Activated naive CD8-positive, alpha-beta T cell (primary cell): Measurements from ENCODE around the gene ARHGEF10L.

Experiments used
- H3K27ac Mint-ChIP-seq: one replicate; pipeline ENCODE4 v1.8.0; 2021; ENCODE audit warnings: mixed read lengths
- H3K27me3 Mint-ChIP-seq: one replicate; pipeline ENCODE4 v1.8.0; 2021; ENCODE audit warnings: mixed read lengths
- H3K36me3 Mint-ChIP-seq: one replicate; pipeline ENCODE4 v1.8.0; 2021; ENCODE audit warnings: mixed read lengths
- H3K4me1 Mint-ChIP-seq: one replicate; pipeline ENCODE4 v1.8.0; 2021; ENCODE audit warnings: low read depth, mixed read lengths
- H3K4me3 Mint-ChIP-seq: one replicate; pipeline ENCODE4 v1.8.0; 2021; ENCODE audit warnings: mild to moderate bottlenecking, mixed read lengths
- H3K9me3 Mint-ChIP-seq: one replicate; pipeline ENCODE4 v1.8.0; 2021; ENCODE audit warnings: low read depth, mixed read lengths

Gene ARHGEF10L

DNA sequence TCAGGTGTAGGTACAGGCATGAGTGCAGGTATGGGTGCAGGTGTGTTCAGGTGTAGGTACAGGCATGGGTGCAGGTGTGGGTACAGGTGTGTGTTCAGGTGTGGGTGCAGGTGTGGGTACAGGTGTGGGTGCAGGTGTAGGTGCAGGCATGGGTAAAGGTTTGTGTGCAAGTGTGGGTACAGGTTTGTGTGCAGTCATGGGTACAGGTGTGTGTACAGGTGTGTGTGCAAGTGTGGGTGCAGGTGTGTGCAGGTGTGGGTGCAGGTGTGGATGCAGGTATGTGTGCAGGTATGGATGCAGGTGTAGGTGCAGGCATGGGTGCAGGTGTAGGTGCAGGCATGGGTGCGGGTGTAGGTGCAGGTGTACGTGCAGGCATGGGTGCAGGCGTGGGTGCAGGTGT is 136.2 kb downstream of the ARHGEF10L start:
- Mint-ChIP-seq H3K27me3 (peaks cover 1% of the 10 kb centered on the region), H3K9me3 (no peaks in the 10 kb centered on the region), H3K36me3 (no peaks in the 10 kb centered on the region), H3K27ac (no peak overlapping the region), H3K4me1 (no peaks in the 10 kb centered on the region), H3K4me3 (no peak overlapping the region)

GRCh38 chr1:17676387-17677060 is 137.0 kb downstream of the ARHGEF10L start:
- H3K36me3 Mint-ChIP-seq = no peaks in the 10 kb centered on the region
- H3K27ac Mint-ChIP-seq = no peak overlapping the region
- peaks cover 1% of the 10 kb centered on the region for H3K27me3 Mint-ChIP-seq
- no peaks in the 10 kb centered on the region for H3K9me3 Mint-ChIP-seq
- no peaks in the 10 kb centered on the region for H3K4me1 Mint-ChIP-seq
- no peak overlapping the region for H3K4me3 Mint-ChIP-seq

GRCh38 chr1:17678011-17678410 is 138.5 kb downstream of the ARHGEF10L start:
- Mint-ChIP-seq H3K36me3 (no peaks in the 10 kb centered on the region), H3K27me3 (peaks cover 1% of the 10 kb centered on the region), H3K4me1 (no peaks in the 10 kb centered on the region), H3K27ac (no peak overlapping the region), H3K4me3 (no peak overlapping the region), H3K9me3 (no peaks in the 10 kb centered on the region)

- Mint-ChIP-seq H3K27ac (no peak overlapping the region), H3K27me3 (no peaks in the 10 kb centered on the region), H3K4me1 (no peaks in the 10 kb centered on the region), H3K9me3 (no peaks in the 10 kb centered on the region), H3K4me3 (no peak overlapping the region), H3K36me3 (no peaks in the 10 kb centered on the region)
These were observed 140.4 kb downstream of the ARHGEF10L start for GRCh38 chr1:17679856-17680255.

GRCh38 chr1:17680308-17680707 is 140.8 kb downstream of the ARHGEF10L start:
- Mint-ChIP-seq H3K9me3 (no peaks in the 10 kb centered on the region), H3K27me3 (no peaks in the 10 kb centered on the region), H3K4me3 (no peak overlapping the region), H3K36me3 (no peaks in the 10 kb centered on the region), H3K4me1 (no peaks in the 10 kb centered on the region), H3K27ac (no peak overlapping the region)

DNA sequence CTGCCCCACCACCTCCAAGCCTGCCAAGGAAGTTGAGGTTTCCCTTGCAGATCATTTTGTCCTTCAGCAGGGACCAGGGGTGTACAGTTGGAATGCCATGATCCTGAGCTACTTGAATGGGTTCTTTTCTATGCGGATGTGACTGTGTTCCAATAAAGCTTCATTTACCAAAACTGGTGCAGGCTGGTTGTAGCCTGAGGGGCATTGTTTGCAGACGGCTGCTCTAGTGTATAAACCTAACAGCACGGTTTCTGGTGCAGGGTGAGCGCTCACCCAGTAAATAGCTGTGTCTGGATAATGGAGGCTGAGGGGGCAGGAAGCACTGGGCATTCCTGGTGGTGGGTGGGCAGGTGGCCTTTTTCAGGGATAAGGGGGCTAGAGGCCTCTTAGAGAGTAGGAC is 142.9 kb downstream of the ARHGEF10L start:
- no peak overlapping the region for H3K27ac Mint-ChIP-seq
- no peak overlapping the region for H3K4me3 Mint-ChIP-seq
- H3K4me1 Mint-ChIP-seq = no peaks in the 10 kb centered on the region
- H3K27me3 Mint-ChIP-seq = no peaks in the 10 kb centered on the region
- H3K9me3 Mint-ChIP-seq = no peaks in the 10 kb centered on the region
- H3K36me3 Mint-ChIP-seq = no peaks in the 10 kb centered on the region

- H3K27ac Mint-ChIP-seq = no peak overlapping the region
- H3K27me3 Mint-ChIP-seq = no peaks in the 10 kb centered on the region
- no peaks in the 10 kb centered on the region for H3K4me1 Mint-ChIP-seq
- H3K9me3 Mint-ChIP-seq = no peaks in the 10 kb centered on the region
- H3K36me3 Mint-ChIP-seq = no peaks in the 10 kb centered on the region
- H3K4me3 Mint-ChIP-seq = no peak overlapping the region
These were observed 144.1 kb downstream of the ARHGEF10L start for GRCh38 chr1:17683598-17683997.

- no peaks in the 10 kb centered on the region for H3K4me1 Mint-ChIP-seq
- H3K27ac Mint-ChIP-seq = no peak overlapping the region
- no peaks in the 10 kb centered on the region for H3K27me3 Mint-ChIP-seq
- no peaks in the 10 kb centered on the region for H3K36me3 Mint-ChIP-seq
- H3K9me3 Mint-ChIP-seq = no peaks in the 10 kb centered on the region
- H3K4me3 Mint-ChIP-seq = no peak overlapping the region
These were observed 145.3 kb downstream of the ARHGEF10L start for GRCh38 chr1:17684810-17685209.

DNA sequence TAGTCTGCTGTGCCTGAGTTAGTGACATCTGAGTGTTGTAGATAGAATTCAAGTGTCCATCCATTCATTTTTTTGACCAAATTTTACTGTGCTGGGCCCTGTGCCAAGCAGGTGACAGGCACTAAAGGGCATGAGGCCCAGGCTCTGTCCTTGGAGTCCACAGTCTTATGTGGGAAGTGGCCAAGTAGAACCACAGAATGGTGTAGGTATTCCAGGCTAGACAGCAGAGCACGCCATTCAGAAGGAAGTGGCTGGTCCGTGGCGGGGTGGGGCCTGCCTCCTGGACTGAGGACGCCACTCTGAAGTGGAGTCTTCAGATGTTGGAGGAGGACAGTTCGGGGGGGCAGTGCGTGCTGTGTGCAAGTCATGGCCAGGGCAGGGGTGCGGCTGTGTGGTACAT is 146.8 kb downstream of the ARHGEF10L start:
- Mint-ChIP-seq H3K4me3 (no peak overlapping the region), H3K27ac (no peak overlapping the region), H3K9me3 (no peaks in the 10 kb centered on the region), H3K4me1 (no peaks in the 10 kb centered on the region), H3K36me3 (no peaks in the 10 kb centered on the region), H3K27me3 (no peaks in the 10 kb centered on the region)

GRCh38 chr1:17687145-17687544 is 147.6 kb downstream of the ARHGEF10L start:
- H3K4me3 Mint-ChIP-seq = no peak overlapping the region
- H3K27me3 Mint-ChIP-seq = peaks cover 2% of the 10 kb centered on the region
- H3K36me3 Mint-ChIP-seq = no peaks in the 10 kb centered on the region
- no peaks in the 10 kb centered on the region for H3K4me1 Mint-ChIP-seq
- no peaks in the 10 kb centered on the region for H3K9me3 Mint-ChIP-seq
- no peak overlapping the region for H3K27ac Mint-ChIP-seq

- Mint-ChIP-seq H3K27ac (no peak overlapping the region), H3K9me3 (no peaks in the 10 kb centered on the region), H3K4me3 (no peak overlapping the region), H3K27me3 (peaks cover 8% of the 10 kb centered on the region), H3K4me1 (no peaks in the 10 kb centered on the region), H3K36me3 (no peaks in the 10 kb centered on the region)
These were observed 148.8 kb downstream of the ARHGEF10L start for GRCh38 chr1:17688217-17688810.

- Mint-ChIP-seq H3K27ac (no peak overlapping the region), H3K4me3 (no peak overlapping the region), H3K36me3 (no peaks in the 10 kb centered on the region), H3K4me1 (no peaks in the 10 kb centered on the region), H3K9me3 (no peaks in the 10 kb centered on the region), H3K27me3 (peaks cover 8% of the 10 kb centered on the region)
These were observed 149.5 kb downstream of the ARHGEF10L start for GRCh38 chr1:17689011-17689410.

DNA sequence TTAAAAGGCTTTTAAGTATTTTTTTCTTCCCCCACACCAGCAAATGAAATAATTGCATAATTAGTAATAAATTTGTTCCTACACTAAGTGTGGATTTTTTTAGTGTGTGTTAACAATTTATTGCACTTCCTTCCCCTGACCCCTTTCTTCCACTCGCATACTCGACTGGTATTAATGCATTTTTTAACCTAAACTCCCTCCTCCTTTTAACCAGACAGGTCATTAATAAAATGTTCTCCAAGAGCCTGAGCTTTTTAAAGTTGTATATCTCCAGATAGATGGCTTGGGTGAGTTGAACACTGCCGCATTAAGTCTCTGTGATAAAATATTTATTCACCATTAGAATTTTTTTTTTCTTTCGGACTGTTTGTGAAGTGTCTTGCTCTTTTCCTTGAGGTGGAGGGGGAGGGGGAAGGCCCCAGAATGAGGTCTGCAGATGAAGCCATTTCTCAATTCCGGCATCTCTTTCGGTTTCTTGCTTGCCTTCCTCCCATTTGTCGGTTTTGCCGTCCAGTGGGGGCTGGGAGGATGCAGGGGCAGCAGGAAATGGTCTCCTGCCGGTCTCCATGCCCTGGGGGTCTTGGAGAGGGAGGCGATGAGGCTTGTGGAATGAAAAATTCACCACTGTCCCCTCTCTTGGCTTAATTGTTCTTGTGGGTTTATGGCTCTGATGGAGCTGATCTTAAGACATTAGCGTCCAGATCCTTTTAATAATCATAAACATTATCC is 151.6 kb downstream of the ARHGEF10L start:
- no peak overlapping the region for H3K4me3 Mint-ChIP-seq
- H3K4me1 Mint-ChIP-seq = no peaks in the 10 kb centered on the region
- no peaks in the 10 kb centered on the region for H3K36me3 Mint-ChIP-seq
- H3K27ac Mint-ChIP-seq = no peak overlapping the region
- no peaks in the 10 kb centered on the region for H3K9me3 Mint-ChIP-seq
- H3K27me3 Mint-ChIP-seq = peaks cover 8% of the 10 kb centered on the region

GRCh38 chr1:17692645-17693044 is 153.1 kb downstream of the ARHGEF10L start:
- no peaks in the 10 kb centered on the region for H3K36me3 Mint-ChIP-seq
- H3K9me3 Mint-ChIP-seq = no peaks in the 10 kb centered on the region
- H3K4me3 Mint-ChIP-seq = no peak overlapping the region
- H3K4me1 Mint-ChIP-seq = peaks cover under 1% of the 10 kb centered on the region
- H3K27me3 Mint-ChIP-seq = peaks cover 8% of the 10 kb centered on the region
- H3K27ac Mint-ChIP-seq = no peak overlapping the region

DNA sequence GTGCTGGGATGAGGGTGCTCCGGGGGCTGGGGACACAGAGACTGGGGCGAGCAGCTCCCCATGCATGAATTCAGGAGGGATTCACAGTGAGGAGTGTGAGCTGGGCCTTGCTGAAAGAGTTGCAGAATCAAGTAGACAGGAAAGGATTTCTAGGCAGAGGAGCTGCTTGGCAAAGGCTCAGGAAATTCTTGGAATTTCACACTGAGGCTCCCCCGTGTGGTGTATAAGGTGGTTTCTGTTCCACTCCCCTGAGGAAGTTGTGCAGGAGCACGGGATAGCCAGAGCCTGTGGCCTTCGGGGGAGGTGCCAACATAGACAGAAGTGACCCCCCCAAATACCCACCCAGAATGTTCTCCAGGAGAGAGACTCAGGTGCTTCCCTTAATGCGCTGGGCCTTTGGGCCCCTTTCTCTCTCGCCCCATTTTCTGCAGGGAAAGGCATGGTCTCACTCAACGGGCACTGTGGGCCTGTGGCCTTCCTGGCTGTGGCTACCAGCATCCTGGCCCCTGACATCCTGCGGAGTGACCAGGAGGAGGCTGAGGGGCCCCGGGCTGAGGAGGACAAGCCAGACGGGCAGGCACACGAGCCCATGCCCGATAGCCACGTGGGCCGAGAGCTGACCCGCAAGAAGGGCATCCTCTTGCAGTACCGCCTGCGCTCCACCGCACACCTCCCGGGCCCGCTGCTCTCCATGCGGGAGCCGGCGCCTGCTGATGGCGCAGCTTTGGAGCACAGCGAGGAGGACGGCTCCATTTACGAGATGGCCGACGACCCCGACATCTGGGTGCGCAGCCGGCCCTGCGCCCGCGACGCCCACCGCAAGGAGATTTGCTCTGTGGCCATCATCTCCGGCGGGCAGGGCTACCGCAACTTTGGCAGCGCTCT is 157.2 kb downstream of the ARHGEF10L start:
- no peak overlapping the region for H3K4me3 Mint-ChIP-seq
- H3K27me3 Mint-ChIP-seq = peaks cover 12% of the 10 kb centered on the region
- H3K36me3 Mint-ChIP-seq = no peaks in the 10 kb centered on the region
- no peak overlapping the region for H3K27ac Mint-ChIP-seq
- H3K4me1 Mint-ChIP-seq = peaks cover 2% of the 10 kb centered on the region
- H3K9me3 Mint-ChIP-seq = no peaks in the 10 kb centered on the region
